HG03460 (cell line): ENCODE measurements around the gene AURKAIP1.

Experiments used
- ATAC-seq: cut with Tn5 transposase; IDR thresholded peaks from one replicate; pipeline ENCODE4 v1.9.1; 2021; ENCODE audit not compliant: unreplicated experiment

AURKAIP1 gene

GRCh38 chr1:1361982-1362423, 13.0 kb downstream of the AURKAIP1 start:
- ATAC-seq, result no peak

GRCh38 chr1:1361233-1361981, 13.6 kb downstream of the AURKAIP1 start:
- ATAC-seq, result no peak

GRCh38 chr1:1360506-1361169, 14.4 kb downstream of the AURKAIP1 start:
- no peak for ATAC-seq

- ATAC-seq, result no peak
These were observed 15.1 kb downstream of the AURKAIP1 start for GRCh38 chr1:1359664-1360468.

GRCh38 chr1:1359308-1359663, 15.7 kb downstream of the AURKAIP1 start:
- no peak for ATAC-seq

- no peak for ATAC-seq
These were observed 16.4 kb downstream of the AURKAIP1 start, which contains the start of gene MXRA8 for GRCh38 chr1:1358433-1359271. Gene MXRA8 (minus strand): TSS chr1:1358555. CDS start chr1:1358504, 51 bp downstream.

- no peak for ATAC-seq
These were observed 17.1 kb downstream of the AURKAIP1 start for GRCh38 chr1:1357871-1358432.

GRCh38 chr1:1356796-1357401, 18.1 kb downstream of the AURKAIP1 start:
- ATAC-seq, result no peak

- no peak for ATAC-seq
These were observed 18.7 kb downstream of the AURKAIP1 start for GRCh38 chr1:1356166-1356795.

- ATAC-seq, result no peak
These were observed 19.6 kb downstream of the AURKAIP1 start for GRCh38 chr1:1355416-1355815.

- ATAC-seq, result no peak
These were observed 20.4 kb downstream of the AURKAIP1 start for GRCh38 chr1:1354271-1355247.

- ATAC-seq, result no peak
These were observed 21.4 kb downstream of the AURKAIP1 start for GRCh38 chr1:1353389-1354151.

- ATAC-seq, result no peak
These were observed 22.1 kb downstream of the AURKAIP1 start for GRCh38 chr1:1352786-1353388.

GRCh38 chr1:1351511-1352427, 23.2 kb downstream of the AURKAIP1 start:
- no peak for ATAC-seq

- peak; percentile 57 for ATAC-seq
These were observed 25.6 kb downstream of the AURKAIP1 start, which contains the start of gene DVL1 for GRCh38 chr1:1349256-1350012. Gene DVL1 (minus strand): TSS chr1:1349418. CDS start chr1:1349065, 353 bp downstream.
